Kidney (tissue), 14 donors: ENCODE data around the gene BNC1. TPM values are rescaled to one million over a fixed set of nuclear protein-coding genes. Genes with fewer than 3 reads are reported as not detected.

ENCODE experiments used
- DNase-seq, 5 donors: peaks; one replicate each; pipeline ENCODE4 v3.0.0-alpha.2; 2013 to 2020
- FAIRE-seq: peaks from 2 replicates; lab custom pipeline; 2012; peaks lifted over from hg19 to GRCh38; lab: Jason Lieb, UNC
- H3K27ac ChIP-seq, 2 donors: one replicate each; pipeline ENCODE4 v1.7.0; 2013; ENCODE audit warnings: low read depth in 2 of 2, low read length in 2 of 2, inconsistent platforms in 1 of 2
- H3K27me3 ChIP-seq: one replicate; pipeline ENCODE4 v1.7.1; 2013; ENCODE audit warnings: low read length, inconsistent platforms; ENCODE audit not compliant: control insufficient read depth, insufficient read depth
- H3K36me3 ChIP-seq, 3 donors: one replicate each; pipeline versions ENCODE4 v1.7.0 to v1.7.1; 2013; ENCODE audit warnings: low read length in 3 of 3, control low read depth in 1 of 3, inconsistent platforms in 1 of 3; ENCODE audit not compliant: insufficient read depth in 3 of 3, control insufficient read depth in 2 of 3
- H3K4me1 ChIP-seq, 3 donors: one replicate each; pipeline versions ENCODE4 v1.7.0 to v1.7.1; 2013; ENCODE audit warnings: low read length in 3 of 3, inconsistent platforms in 1 of 3, low read depth in 1 of 3; ENCODE audit not compliant: control insufficient read depth in 2 of 3, insufficient read depth in 2 of 3
- H3K4me3 ChIP-seq, 3 donors: one replicate each; pipeline versions ENCODE4 v1.7.0 to v1.8.1; 2013; ENCODE audit warnings: low read length in 3 of 3, control low read depth in 1 of 3, inconsistent platforms in 1 of 3
- H3K9ac ChIP-seq, 3 donors: one replicate each; pipeline versions ENCODE4 v1.7.0 to v1.7.1; 2013; ENCODE audit warnings: low read length in 3 of 3, control low read depth in 1 of 3, inconsistent platforms in 1 of 3
- H3K9me3 ChIP-seq, 3 donors: one replicate each; pipeline versions ENCODE4 v1.7.0 to v1.7.1; 2013; ENCODE audit warnings: low read length in 3 of 3, control low read depth in 1 of 3, inconsistent platforms in 1 of 3; ENCODE audit not compliant: control insufficient read depth in 2 of 3, insufficient read depth in 1 of 3
- intact Hi-C: fragments of 100-400 bp; cut with DNase I; formaldehyde crosslinking; loops from one replicate; pipeline ENCODE4 v1.11.1; 2022
- polyA plus RNA-seq: library from polyadenylated mRNA; stranded (reverse); fragments of 350-450 nt; fragmentation: Illumina TruSeq; extraction: RNeasy Lipid Tissue Mini Kit (QIAGEN cat#74804); gene quantifications from one replicate; pipeline ENCODE4 v1.2.3, GENCODE V29; 2014; ENCODE audit warnings: low read depth, low replicate concordance; ENCODE audit not compliant: insufficient read depth
- total RNA-seq: library from RNA; stranded (reverse); fragmentation: NEBNext Ultra II Directional; extraction: Animal tissue kit (Norgen Biotek cat#: 25700); gene quantifications from one replicate; pipeline ENCODE4 v1.2.1, GENCODE V29; 2021
- TF ChIP-seq, protein P1 (sequence below): IDR thresholded peaks from 3 replicates; pipeline ENCODE4 v1.5.1; 2012; ENCODE audit warnings: mild to moderate bottlenecking, moderate library complexity, borderline replicate concordance; ENCODE audit not compliant: insufficient read depth; ENCODE audit errors: extremely low read depth
- donor health status: control.
- donor health status: control.
- donor health status: control.
- donor health status: control.
- donor health status: control.
- donor health status: DM: yes; HTN: yes; CAD: no.
- donor health status: Normal renal cell carcinoma (clear cell type).

BNC1 gene
- total and polyA plus RNA-seq, 2 donors from 2014 or later, result 0.38 TPM; not detected in 1

DNA sequence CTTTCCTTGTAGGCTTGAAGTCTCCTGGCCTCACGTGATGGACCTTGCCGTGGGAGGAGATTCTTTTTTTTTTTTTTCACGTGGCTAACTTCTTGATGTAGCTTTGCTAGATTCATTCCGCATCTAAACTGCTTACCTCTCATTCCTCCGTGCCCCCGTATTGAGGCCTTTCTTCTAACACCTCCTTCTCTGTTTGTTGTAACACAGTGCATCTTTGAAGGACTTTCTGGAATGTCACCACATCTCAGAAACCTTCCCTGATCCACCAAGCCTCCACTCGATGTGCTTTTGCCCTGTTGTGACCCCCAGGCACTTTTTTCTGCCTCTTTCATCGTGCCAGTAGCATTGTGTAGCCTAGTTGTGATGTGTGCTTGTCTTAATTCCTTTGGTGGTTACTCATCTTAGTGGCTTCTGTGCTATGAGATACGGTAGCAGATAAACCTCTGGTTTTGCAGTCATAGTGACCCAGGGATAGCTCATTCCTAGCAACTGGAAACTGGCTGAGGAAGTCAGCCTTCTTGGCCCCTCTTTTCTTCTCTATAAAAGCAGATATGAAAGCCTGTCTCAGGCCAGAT, 1.6 kb upstream of the BNC1 start:
- TF ChIP-seq, protein P1, sequence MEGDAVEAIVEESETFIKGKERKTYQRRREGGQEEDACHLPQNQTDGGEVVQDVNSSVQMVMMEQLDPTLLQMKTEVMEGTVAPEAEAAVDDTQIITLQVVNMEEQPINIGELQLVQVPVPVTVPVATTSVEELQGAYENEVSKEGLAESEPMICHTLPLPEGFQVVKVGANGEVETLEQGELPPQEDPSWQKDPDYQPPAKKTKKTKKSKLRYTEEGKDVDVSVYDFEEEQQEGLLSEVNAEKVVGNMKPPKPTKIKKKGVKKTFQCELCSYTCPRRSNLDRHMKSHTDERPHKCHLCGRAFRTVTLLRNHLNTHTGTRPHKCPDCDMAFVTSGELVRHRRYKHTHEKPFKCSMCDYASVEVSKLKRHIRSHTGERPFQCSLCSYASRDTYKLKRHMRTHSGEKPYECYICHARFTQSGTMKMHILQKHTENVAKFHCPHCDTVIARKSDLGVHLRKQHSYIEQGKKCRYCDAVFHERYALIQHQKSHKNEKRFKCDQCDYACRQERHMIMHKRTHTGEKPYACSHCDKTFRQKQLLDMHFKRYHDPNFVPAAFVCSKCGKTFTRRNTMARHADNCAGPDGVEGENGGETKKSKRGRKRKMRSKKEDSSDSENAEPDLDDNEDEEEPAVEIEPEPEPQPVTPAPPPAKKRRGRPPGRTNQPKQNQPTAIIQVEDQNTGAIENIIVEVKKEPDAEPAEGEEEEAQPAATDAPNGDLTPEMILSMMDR, result no peak
- Histone ChIP-seq H3K9me3 (no peaks in the 10 kb centered on the region), H3K9ac (no peak overlapping the region), H3K27me3 (peaks cover 28% of the 10 kb centered on the region), H3K27ac (no peak overlapping the region), H3K4me1 (peaks cover 0 to 3% (median 0%) of the 10 kb centered on the region in 3 donors), H3K36me3 (no peaks in the 10 kb centered on the region), H3K4me3 (no peak overlapping the region)
- no peak for DNase-seq
- no peak for FAIRE-seq
- intact Hi-C loops, result no loop called here

DNA sequence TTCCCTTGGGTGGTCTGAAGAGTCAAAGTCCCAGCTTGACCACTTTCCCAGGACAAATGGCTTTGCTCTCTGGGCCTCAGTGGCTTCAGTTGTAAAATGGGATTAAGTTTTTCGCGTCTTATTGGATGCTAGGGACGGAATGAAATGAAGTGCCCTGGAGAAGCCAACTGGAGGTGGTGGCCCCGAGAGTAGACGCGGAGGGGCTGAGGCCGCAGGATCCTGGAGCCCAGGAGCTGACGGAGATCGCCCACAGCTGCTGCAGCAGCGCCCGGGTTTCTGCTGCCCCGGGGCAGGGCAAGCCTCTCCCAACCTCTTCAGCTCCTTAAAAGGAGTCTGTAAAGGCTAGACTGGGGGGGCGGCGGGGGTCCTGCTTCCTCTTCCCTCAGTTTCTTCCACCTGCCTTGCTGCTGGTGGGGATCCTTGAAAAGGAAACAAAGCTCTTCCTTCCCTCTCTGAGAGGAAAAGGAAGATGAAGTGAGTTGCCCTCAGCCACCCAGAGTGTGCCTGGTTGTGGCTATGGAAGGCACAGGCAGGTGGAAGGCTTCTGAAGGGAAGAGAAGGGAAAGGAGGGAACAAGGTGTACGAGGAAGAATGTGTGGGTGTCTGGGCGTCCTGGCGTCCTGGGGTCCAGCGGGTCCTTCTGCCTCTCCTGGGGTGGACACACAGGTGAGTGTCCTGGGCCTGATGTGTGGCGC, 967 bp upstream of the BNC1 start:
- Histone ChIP-seq H3K27me3 (peaks cover 30% of the 10 kb centered on the region), H3K9me3 (no peaks in the 10 kb centered on the region), H3K36me3 (no peaks in the 10 kb centered on the region), H3K4me3 (no peak overlapping the region), H3K27ac (no peak overlapping the region), H3K9ac (no peak overlapping the region), H3K4me1 (peaks cover 0 to 3% (median 0%) of the 10 kb centered on the region in 3 donors)
- no peak for FAIRE-seq
- intact Hi-C loops, result no loop called here
- no peak for DNase-seq
- TF ChIP-seq, protein P1, result no peak

DNA sequence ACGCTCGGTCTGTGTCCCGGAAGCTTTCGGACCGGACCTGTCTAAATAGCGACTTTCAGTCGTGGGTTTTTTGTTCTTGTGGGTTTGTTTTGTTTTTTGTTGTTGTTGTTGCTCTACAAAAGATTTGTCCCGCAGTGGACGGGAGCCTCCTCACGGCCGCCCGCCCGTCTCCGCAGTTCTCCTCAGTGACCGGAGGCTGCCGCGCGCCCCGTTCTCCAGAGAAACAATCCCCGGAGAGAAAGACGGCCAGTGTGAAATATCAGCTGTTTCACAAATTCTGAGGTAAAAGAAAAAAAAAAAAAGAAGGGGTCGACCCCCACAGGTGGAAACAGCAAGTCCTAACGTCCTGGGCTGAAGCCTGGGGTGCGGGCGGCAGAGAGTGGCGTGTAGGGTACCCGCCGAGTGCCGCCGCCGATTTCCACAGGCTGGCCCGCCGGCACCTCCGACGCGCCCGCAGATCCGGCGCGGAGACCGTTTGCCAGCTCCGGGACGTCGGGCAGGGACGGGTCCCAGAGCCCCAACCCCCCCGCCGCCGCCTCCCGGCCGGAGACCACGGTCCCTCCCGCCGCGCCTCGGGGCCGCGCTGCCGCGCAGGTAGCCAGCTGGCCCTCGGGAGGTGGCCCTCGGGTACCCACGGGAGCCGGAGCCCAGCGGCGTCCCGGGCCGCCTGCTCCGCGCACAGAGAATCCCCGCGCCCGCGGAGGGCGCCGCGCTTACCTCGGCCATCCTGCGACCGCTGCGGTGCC, 478 bp downstream of the BNC1 start:
- H3K27ac ChIP-seq, result no peak overlapping the region
- H3K4me1 ChIP-seq, result peaks cover 0 to 3% (median 0%) of the 10 kb centered on the region in 3 donors
- H3K9ac ChIP-seq, result no peak overlapping the region
- no peaks in the 10 kb centered on the region for H3K9me3 ChIP-seq
- H3K36me3 ChIP-seq, result no peaks in the 10 kb centered on the region
- intact Hi-C loops, result no loop called here
- TF ChIP-seq, protein P1, result no peak
- peaks cover 34% of the 10 kb centered on the region for H3K27me3 ChIP-seq
- DNase-seq (peak in 4 of 5 donors; percentile 41 to 59 (median 47)), FAIRE-seq (no peak)
- peak overlapping the region; percentile 7 to 35 (median 29) for H3K4me3 ChIP-seq
